ENCODE results near the gene TAF1L.

TAF1L gene

DNA sequence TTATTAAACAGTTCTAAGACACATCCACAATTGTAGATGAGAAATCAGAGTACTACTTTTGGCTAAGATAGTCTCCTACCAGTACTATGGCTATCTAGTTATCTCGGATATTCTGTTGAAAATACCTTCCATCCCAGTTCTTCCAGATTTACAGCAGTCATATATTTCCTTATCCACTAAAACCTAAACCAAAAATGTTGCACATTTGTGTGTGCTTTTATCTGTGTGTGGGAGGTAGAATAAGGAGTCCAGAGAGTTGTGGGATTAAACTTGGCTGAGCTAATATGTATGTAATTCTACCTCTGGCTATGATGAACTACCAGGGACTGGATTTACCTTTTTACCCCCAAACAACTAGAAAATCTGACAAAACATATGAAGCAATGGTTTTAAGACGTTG lies 45.0 kb downstream of the TAF1L start:
- H3K9ac ChIP-seq = no peak overlapping the region
- no peak for TF ChIP-seq Cebpa-rat (IDR thresholded peaks at IDR 0.05)

DNA sequence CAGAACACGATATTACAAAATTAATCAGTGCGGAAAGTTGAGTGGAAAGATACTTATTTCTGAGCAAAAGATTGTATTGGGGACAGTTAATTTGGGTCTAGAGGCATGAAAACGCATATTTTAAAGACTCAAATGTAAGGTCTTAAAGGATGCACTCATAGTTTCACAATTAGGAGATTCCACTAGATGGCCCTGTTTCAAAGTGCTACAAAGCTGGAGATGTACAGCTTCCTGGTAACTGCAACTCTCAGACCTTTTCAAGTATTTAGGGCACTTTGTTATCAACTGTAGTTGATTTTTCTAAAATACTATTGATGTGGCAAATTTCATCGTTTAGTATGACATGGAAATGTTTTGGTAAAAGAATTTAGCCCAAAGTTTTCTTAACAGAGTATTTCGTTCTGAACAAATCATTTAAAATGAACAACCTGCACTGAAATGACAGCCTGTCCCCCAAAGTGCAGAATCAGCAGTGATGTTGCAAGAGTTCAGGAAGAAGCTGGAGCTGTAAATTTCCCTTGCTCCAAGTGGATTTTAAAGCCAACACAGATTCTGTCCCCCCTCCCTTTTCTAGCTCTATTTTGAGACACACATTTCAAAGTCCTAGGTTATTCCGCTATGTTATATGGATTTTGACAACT lies 46.3 kb downstream of the TAF1L start:
- H3K9ac ChIP-seq = no peak overlapping the region
- no peak overlapping the region for H3K27ac ChIP-seq
- no peak overlapping the region for H3K4me3 ChIP-seq
- no peaks in the 10 kb centered on the region for H3K9me3 ChIP-seq
- no peaks in the 10 kb centered on the region for H3K36me3 ChIP-seq
- no peaks in the 10 kb centered on the region for H4K20me1 ChIP-seq
- no peak overlapping the region for H3K4me2 ChIP-seq
- no peaks in the 10 kb centered on the region for H3K4me1 ChIP-seq
- no peak for TF ChIP-seq Cebpa-rat (IDR thresholded peaks at IDR 0.05)
- no peaks in the 10 kb centered on the region for H3K27me3 ChIP-seq

More for the DNA sequence above, 45.0 kb downstream of the TAF1L start:
- Histone ChIP-seq H3K4me1 (no peaks in the 10 kb centered on the region), H3K36me3 (no peaks in the 10 kb centered on the region), H3K27ac (no peak overlapping the region), H3K9me3 (no peaks in the 10 kb centered on the region), H3K4me2 (no peak overlapping the region), H3K4me3 (no peak overlapping the region), H3K27me3 (no peaks in the 10 kb centered on the region), H4K20me1 (no peaks in the 10 kb centered on the region)

GRCh38 chr9:32587901-32588300 lies 47.6 kb downstream of the TAF1L start:
- Histone ChIP-seq H3K36me3 (no peaks in the 10 kb centered on the region), H3K4me2 (no peak overlapping the region), H3K9ac (no peak overlapping the region), H3K4me3 (no peak overlapping the region), H3K27me3 (no peaks in the 10 kb centered on the region), H3K9me3 (no peaks in the 10 kb centered on the region), H3K27ac (no peak overlapping the region), H4K20me1 (no peaks in the 10 kb centered on the region), H3K4me1 (no peaks in the 10 kb centered on the region)
- TF ChIP-seq Cebpa-rat (IDR thresholded peaks at IDR 0.05) = no peak

- H3K9ac ChIP-seq = no peak overlapping the region
- H3K4me2 ChIP-seq = no peak overlapping the region
- no peaks in the 10 kb centered on the region for H4K20me1 ChIP-seq
- H3K4me3 ChIP-seq = no peak overlapping the region
- peaks cover 6% of the 10 kb centered on the region; the same call in 1 of the 2 replicates for H3K4me1 ChIP-seq
- no peaks in the 10 kb centered on the region for H3K9me3 ChIP-seq
- H3K27ac ChIP-seq = no peak overlapping the region
- no peaks in the 10 kb centered on the region for H3K36me3 ChIP-seq
- no peak for TF ChIP-seq Cebpa-rat (IDR thresholded peaks at IDR 0.05)
- no peaks in the 10 kb centered on the region for H3K27me3 ChIP-seq
Measured at GRCh38 chr9:32584784-32585183, 50.7 kb downstream of the TAF1L start.

GRCh38 chr9:32581512-32582143 lies 53.8 kb downstream of the TAF1L start:
- peaks cover 6% of the 10 kb centered on the region; the same call in 1 of the 2 replicates for H3K4me1 ChIP-seq
- no peak for TF ChIP-seq Cebpa-rat (IDR thresholded peaks at IDR 0.05)
- H3K4me2 ChIP-seq = no peak overlapping the region
- no peak overlapping the region for H3K9ac ChIP-seq
- no peaks in the 10 kb centered on the region for H3K9me3 ChIP-seq
- no peaks in the 10 kb centered on the region for H3K36me3 ChIP-seq
- H4K20me1 ChIP-seq = no peaks in the 10 kb centered on the region
- H3K4me3 ChIP-seq = no peak overlapping the region
- H3K27me3 ChIP-seq = no peaks in the 10 kb centered on the region
- no peak overlapping the region for H3K27ac ChIP-seq

DNA sequence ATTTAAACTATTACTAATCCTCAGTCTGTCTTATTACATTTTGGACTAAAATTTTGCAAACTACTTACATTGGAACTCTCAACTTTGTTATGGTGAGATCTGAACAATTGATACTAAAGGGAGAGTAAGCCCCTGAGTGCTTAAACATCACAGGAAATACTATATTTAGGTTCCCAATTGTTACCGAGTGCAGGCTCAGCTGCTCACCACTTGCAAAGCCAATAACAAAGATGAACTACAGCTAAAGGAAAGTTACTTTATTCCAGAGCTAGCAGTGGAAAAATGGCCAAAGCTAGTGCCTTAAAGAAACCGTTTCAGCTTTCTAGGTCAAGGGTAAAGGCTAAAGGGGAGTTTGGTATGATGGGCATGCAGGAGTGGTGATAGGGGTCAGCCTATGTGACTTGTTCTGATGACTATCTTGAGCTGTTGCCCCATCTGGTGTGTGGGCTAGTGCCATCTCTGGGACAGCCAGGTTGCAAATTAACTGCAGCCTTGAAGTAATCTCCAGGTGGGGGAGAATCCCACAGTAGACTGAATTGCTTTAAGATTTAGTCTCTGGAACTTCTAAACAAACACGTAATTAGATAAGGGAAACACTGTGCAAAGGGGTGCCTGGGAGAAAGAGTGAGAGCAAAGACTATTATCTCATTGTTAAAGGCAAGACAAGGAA lies 54.7 kb downstream of the TAF1L start:
- no peak for TF ChIP-seq Cebpa-rat (IDR thresholded peaks at IDR 0.05)
- H3K9ac ChIP-seq = no peak overlapping the region
- peak overlapping the region; percentile 15; the same call in 1 of the 2 replicates for H3K4me2 ChIP-seq
- H3K9me3 ChIP-seq = no peaks in the 10 kb centered on the region
- no peaks in the 10 kb centered on the region for H3K27me3 ChIP-seq
- no peaks in the 10 kb centered on the region for H3K36me3 ChIP-seq
- H3K27ac ChIP-seq = no peak overlapping the region
- H3K4me1 ChIP-seq = peaks cover 6% of the 10 kb centered on the region; the same call in 1 of the 2 replicates
- H4K20me1 ChIP-seq = no peaks in the 10 kb centered on the region
- no peak overlapping the region for H3K4me3 ChIP-seq

GRCh38 chr9:32579706-32580331 lies 55.6 kb downstream of the TAF1L start:
- Histone ChIP-seq H3K27ac (no peak overlapping the region), H3K4me3 (no peak overlapping the region), H3K4me1 (peaks cover 6% of the 10 kb centered on the region; the same call in 1 of the 2 replicates), H3K4me2 (no peak overlapping the region), H3K36me3 (no peaks in the 10 kb centered on the region), H3K27me3 (no peaks in the 10 kb centered on the region), H3K9ac (no peak overlapping the region), H4K20me1 (no peaks in the 10 kb centered on the region), H3K9me3 (no peaks in the 10 kb centered on the region)
- TF ChIP-seq Cebpa-rat (IDR thresholded peaks at IDR 0.05) = no peak
